NCI-H187 treated with DMSO at 0.1 percent for 48 hours (cell line): ENCODE measurements around the gene CNPPD1.

Experiments
- DNase-seq: peaks from one replicate; lab custom pipeline; 2025; lab: John Stamatoyannopoulos, UW

CNPPD1 gene

GRCh38 chr2:219160186-219161017, 16.3 kb downstream of the CNPPD1 start, which contains the start of gene NHEJ1:
NHEJ1 (minus strand) TSS chr2:219160815; CDS start chr2:219158362, 2,453 bp downstream.
- DNase-seq = no peak

- no peak for DNase-seq
Observed at GRCh38 chr2:219159771-219160185, 16.9 kb downstream of the CNPPD1 start.

- DNase-seq = no peak
Observed at GRCh38 chr2:219158586-219158985, 18.1 kb downstream of the CNPPD1 start.

GRCh38 chr2:219158025-219158424, 18.7 kb downstream of the CNPPD1 start:
- no peak for DNase-seq

- DNase-seq = no peak
Observed at GRCh38 chr2:219157396-219157795, 19.3 kb downstream of the CNPPD1 start.

GRCh38 chr2:219155054-219155644, 21.6 kb downstream of the CNPPD1 start:
- DNase-seq = no peak

GRCh38 chr2:219149667-219150066, 27.1 kb downstream of the CNPPD1 start:
- no peak for DNase-seq

GRCh38 chr2:219142329-219142728, 34.4 kb downstream of the CNPPD1 start:
- no peak for DNase-seq

- no peak for DNase-seq
Observed at GRCh38 chr2:219140722-219141121, 36.0 kb downstream of the CNPPD1 start.

- no peak for DNase-seq
Observed at GRCh38 chr2:219133976-219134375, 42.7 kb downstream of the CNPPD1 start.

- no peak for DNase-seq
Observed at GRCh38 chr2:219131744-219132143, 45.0 kb downstream of the CNPPD1 start.

GRCh38 chr2:219131327-219131726, 45.4 kb downstream of the CNPPD1 start:
- DNase-seq = no peak

- no peak for DNase-seq
Observed at GRCh38 chr2:219129589-219129988, 47.1 kb downstream of the CNPPD1 start.

GRCh38 chr2:219128396-219128795, 48.3 kb downstream of the CNPPD1 start:
- DNase-seq = no peak

GRCh38 chr2:219127037-219127635, 49.6 kb downstream of the CNPPD1 start:
- DNase-seq = no peak

- no peak for DNase-seq
Observed at GRCh38 chr2:219126555-219126954, 50.2 kb downstream of the CNPPD1 start.

GRCh38 chr2:219125886-219126270, 50.8 kb downstream of the CNPPD1 start:
- DNase-seq = no peak

GRCh38 chr2:219125225-219125885, 51.4 kb downstream of the CNPPD1 start:
- no peak for DNase-seq

- no peak for DNase-seq
Observed at GRCh38 chr2:219124381-219125110, 52.2 kb downstream of the CNPPD1 start.

GRCh38 chr2:219123356-219124135, 53.2 kb downstream of the CNPPD1 start:
- no peak for DNase-seq
